GM21526 (cell line): Measurements from ENCODE around the gene TMEM132C.
"Not testable (repeated sequence)": the region's sequence is repeated elsewhere in the genome, so short reads cannot be mapped to it uniquely, and the experiment has no call there.

Experiments
- ATAC-seq: cut with Tn5 transposase; IDR thresholded peaks from one replicate; pipeline ENCODE4 v1.9.1; 2021; ENCODE audit warnings: moderate library complexity; ENCODE audit not compliant: unreplicated experiment, low FRiP score

TMEM132C gene

GRCh38 chr12:128267131-128267622, at the start of gene TMEM132C:
Gene TMEM132C, plus strand, starts transcription at chr12:128267170. Its CDS starts 233 bp downstream, at chr12:128267403.
- no peak for ATAC-seq

DNA sequence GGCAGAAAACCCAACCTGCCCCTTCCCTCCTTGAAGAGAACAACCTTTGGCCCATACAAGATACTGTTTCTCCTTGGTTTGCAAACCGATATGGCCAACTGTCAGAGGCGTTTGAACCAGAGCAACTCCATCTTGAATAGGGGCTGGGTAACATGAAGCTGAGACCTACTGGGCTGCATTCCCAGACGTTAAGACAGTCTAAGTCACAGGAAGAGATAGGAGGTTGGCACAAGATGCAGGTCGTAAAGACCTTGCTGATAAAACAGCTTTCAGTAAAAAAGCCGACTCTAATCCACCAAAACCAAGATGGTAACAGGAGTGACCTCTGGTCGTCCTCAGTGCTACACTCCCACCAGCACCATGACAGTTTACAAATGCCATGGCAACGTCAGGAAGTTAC, 42.7 kb upstream of the TMEM132C start:
- no peak for ATAC-seq

DNA sequence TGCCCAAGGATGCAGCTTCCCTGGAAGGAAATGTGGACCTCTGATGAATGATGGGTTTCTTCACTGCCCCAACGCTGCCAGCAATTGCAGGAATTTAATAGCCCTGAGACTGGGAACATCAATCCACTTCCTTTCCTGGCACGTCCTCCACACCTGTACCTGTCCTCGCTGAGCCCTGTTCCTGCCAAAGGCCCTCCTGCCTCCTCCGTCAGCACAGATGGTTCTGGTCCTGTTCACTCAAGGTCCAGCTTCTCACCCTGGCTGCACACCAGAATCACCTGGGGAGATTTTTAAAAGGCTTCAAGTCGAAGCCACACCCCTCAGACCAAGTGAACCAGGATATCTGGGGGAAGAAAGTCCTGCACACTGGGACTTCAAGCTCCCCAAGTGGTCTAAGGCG, 38.4 kb upstream of the TMEM132C start:
- no peak for ATAC-seq

DNA sequence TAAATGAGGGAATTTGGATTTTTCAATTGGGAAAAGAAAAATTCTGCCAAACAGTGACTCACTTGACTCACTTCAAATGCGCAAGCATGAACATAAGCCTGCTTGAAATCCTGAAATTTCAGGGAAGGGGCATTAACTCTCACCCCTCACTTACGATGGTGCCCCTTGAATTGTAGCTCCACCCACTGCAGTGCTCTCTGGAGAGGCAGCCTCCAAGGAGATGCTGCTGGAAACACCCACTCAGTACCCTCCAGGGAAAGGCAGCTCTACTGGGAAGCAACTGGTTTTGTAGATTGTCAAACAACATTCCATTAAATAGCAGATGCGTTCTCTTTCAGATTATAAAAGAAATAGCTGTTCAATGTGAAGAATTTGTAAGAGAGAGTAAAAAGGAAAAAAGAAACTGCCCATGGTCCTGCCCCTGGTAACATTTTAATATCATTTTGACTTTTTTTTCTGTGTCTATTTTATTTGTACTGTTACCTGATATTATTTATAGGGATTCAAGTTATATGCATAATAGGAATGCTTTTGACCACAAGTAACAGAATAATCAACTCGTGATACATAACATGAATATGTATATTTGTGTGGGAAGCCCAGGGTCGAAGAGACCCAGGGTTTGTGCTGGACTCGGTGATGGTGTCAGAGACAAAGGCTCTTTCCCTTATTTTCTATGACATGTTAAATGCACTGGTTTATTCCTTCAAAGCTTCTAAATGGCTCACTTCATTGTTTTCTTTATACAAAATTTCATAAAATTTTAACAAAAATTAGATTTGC, 31.1 kb upstream of the TMEM132C start:
- ATAC-seq = no peak

DNA sequence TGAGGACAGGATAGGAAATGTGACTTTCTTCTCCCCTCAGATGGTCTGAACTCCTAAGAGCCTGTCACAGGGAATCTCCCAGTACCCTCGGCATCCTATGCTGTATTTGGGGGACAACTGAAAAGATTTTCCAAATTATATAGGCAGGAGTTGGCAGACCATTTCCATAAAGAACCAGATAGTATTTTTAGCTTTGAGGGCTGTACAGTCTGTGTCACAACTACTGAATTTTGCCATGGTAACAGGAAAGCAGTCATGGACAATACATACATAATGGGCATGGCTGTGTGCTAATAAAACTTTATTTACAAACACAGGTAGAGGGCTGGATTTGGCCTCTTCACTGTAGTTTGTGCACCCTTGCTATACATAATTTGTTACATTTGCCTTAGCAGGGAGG, 30.4 kb upstream of the TMEM132C start:
- no peak for ATAC-seq

- ATAC-seq = no peak
Measured at GRCh38 chr12:128240745-128241144, 26.2 kb upstream of the TMEM132C start.

DNA sequence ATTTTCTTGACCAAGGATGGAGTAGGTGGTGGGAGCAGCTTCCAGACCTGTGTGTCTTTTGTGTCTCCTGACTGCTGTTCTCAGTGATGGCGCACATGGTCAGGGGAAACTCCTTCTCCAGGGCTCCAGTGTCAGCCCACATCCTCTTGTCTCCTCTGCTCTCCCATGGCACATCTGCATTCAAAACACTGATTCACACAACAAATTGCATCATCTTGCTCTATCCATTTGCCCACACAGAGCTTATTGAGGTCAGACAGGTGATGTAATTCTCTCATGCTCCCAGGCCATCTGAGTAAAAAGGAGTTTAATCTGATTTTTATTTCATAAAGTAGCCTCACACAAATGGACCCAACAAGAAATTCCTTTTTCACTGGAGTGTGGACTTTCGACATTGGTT, 21.8 kb upstream of the TMEM132C start:
- ATAC-seq = no peak

GRCh38 chr12:128245905-128246304, 21.1 kb upstream of the TMEM132C start:
- ATAC-seq = no peak

GRCh38 chr12:128250096-128250495, 16.9 kb upstream of the TMEM132C start:
- ATAC-seq = no peak

DNA sequence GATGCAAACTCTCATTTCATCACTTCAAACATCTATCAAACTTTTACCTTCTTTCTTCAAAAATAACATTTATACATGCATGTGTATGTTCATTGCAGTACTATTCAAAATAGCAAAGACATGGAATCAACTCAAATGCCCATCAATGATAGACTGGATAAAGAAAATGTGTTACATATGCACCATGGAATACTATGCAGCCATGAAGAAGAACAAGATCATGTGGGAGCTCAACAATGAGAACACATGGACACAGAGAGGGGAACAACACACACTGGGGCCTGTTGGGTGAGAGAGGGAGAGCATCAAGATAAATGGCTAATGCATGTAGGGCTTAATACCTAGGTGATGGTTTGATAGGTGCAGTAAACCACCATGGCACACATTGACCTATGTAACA, 13.1 kb upstream of the TMEM132C start:
- ATAC-seq = not testable (repeated sequence)

GRCh38 chr12:128258866-128259555, 8.0 kb upstream of the TMEM132C start:
- no peak for ATAC-seq

- ATAC-seq = no peak
Measured at GRCh38 chr12:128259556-128260070, 7.4 kb upstream of the TMEM132C start.

- ATAC-seq = no peak
Measured at GRCh38 chr12:128261757-128262156, 5.2 kb upstream of the TMEM132C start.

GRCh38 chr12:128265566-128265965, 1.4 kb upstream of the TMEM132C start:
- no peak for ATAC-seq

DNA sequence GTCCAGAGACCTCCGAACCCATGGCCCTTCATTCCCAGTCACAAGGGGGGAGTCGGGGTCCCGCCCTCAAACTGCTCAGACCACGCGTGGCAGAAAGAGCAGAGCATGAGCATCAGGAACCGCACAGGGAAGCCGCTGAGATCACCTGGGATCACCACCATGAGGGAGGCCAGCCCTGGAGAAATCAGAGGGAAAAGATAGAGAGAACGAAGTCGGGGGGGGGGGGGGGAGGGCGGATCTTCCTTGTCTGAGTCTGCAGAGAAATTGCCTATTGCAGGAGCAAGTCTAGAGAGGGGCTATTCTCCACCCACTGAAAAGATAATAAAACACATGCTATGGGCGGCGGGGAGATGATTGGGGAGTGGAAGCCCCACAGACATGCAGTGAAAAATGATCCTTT, 884 bp upstream of the TMEM132C start:
- no peak for ATAC-seq

GRCh38 chr12:128266541-128267130, 334 bp upstream of the TMEM132C start:
- no peak for ATAC-seq

DNA sequence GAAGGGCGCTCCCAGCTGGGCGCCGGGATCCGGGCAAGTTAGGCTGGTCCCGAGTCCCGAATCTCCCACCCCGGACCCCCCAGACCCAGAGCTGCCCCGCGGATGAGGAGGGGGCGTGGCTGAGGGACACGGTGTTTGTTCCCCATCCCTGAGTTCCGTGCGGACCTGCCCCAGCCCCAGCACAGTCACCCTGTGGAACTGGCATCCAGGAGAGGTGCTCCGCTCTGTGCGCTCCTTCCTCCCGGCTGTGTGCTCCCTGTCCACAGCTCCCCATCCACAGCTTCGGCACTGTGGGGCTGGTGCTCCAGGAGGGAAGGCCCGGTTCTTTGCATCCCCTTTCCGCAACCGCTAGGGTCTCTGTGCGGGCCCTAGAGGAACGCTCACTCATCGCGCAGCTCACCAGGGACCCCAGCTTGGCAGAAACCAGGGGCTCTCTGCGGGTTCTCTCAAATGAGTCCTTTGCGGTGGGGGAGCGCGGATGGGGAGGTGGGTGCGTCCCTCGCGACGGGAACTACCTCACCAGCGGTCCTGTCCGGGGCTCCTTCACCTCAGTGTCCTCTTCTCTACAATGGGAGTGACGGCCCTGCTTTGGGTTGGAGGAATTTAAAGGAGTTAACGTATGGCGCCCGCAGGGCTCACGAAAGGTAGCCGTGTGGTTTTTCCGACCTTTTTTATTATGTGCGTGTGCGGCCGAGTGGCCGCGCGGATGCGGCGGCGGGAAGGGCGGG, 845 bp downstream of the TMEM132C start:
- no peak for ATAC-seq

GRCh38 chr12:128268379-128268995, 1.5 kb downstream of the TMEM132C start:
- no peak for ATAC-seq

DNA sequence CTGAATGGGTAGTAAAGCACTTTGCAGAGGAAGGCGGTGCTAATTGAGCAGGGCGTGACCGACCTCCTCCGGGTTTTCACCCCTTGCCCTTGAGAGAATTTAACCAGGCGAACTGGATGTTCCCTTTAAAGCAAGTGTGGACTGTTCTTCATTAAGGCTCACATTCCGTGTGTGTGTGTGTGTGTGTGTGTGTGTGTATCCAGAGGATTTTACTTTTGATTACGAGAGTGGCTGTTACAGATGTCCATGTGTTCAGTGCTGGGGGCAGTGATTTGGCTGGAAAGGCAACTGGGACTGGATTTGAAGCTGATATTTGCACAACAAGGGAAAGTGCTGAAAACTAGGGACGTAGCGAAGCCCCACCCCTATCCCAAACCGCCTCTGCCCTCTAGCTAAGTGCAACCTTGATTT, 2.2 kb downstream of the TMEM132C start:
- ATAC-seq = no peak

DNA sequence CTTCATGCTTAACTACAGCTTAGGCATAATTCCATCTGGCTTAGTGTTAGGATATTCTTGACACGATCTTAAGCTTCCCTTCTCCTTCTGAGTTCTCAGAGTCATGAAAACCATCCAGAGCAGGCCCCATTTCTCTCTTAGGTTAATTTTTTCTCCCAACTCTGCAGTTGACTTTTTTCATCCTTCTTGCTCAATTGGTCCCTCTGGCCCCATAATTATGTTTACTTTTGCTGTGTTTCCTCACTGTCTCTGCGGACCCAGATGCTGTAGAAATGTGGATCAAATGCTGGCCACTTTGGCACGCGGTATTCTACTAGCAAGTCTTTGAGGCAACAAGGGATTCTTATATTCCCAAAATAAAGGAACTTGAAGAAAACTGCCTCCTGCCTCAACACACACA, 9.5 kb downstream of the TMEM132C start:
- no peak for ATAC-seq
